WTC11 (cell line): ENCODE data around the gene PARP3. TPM values are rescaled to one million over a fixed set of nuclear protein-coding genes. Genes with fewer than 3 reads are reported as not detected.

Source experiments
- ATAC-seq: fragments of 200-7000 bp; cut with Tn5 transposase; 2 replicates; pipeline ENCODE4 v1.10.0; 2021; ENCODE audit warnings: mild to moderate bottlenecking, moderate library complexity
- CTCF ChIA-PET: fragments of 300-600 bp; sonication (Branson Sonifier 250); formaldehyde crosslinking; loops from one replicate; lab custom pipeline; 2021; ENCODE audit warnings: antibody characterized with exemption; lab: Charles Lee
- POLR2A ChIA-PET: fragments of 350-600 bp; sonication (Branson Sonifier 250); formaldehyde crosslinking; loops from one replicate; lab custom pipeline; 2021; ENCODE audit warnings: antibody characterized with exemption; lab: Charles Lee
- DNase-seq: peaks from one replicate; pipeline ENCODE4 v3.0.0; 2021; ENCODE audit warnings: low spot score
- H3K27ac Mint-ChIP-seq: 2 replicates; pipeline ENCODE4 v1.8.0; 2021; ENCODE audit warnings: mixed read lengths
- H3K27me3 Mint-ChIP-seq: 2 replicates; pipeline ENCODE4 v1.8.0; 2021; ENCODE audit warnings: low read depth, mild to moderate bottlenecking, moderate library complexity, mixed read lengths
- H3K36me3 Mint-ChIP-seq: 2 replicates; pipeline ENCODE4 v1.8.0; 2021; ENCODE audit warnings: mixed read lengths
- H3K4me1 Mint-ChIP-seq: 2 replicates; pipeline ENCODE4 v1.8.0; 2022; ENCODE audit warnings: mixed read lengths
- H3K4me3 Mint-ChIP-seq: 2 replicates; pipeline ENCODE4 v1.8.0; 2021; ENCODE audit warnings: mild to moderate bottlenecking, moderate library complexity, mixed read lengths
- H3K9me3 Mint-ChIP-seq: 2 replicates; pipeline ENCODE4 v1.8.0; 2021; ENCODE audit warnings: mixed read lengths
- EMX1 ChIP-seq: fragments of 250-450 bp; sonication (Bioruptor Pico); IDR thresholded peaks from 2 replicates; pipeline ENCODE4 v1.8.0; 2021; ENCODE audit warnings: mild to moderate bottlenecking
- ESRRA ChIP-seq: sonication (generic); formaldehyde crosslinking; IDR thresholded peaks from 2 replicates; pipeline ENCODE4 v1.8.1; 2022; ENCODE audit warnings: mild to moderate bottlenecking, missing genetic modification reagents, borderline replicate concordance
- FOXK1 ChIP-seq: sonication (generic); formaldehyde crosslinking; IDR thresholded peaks from 2 replicates; pipeline ENCODE4 v1.8.0; 2022; ENCODE audit warnings: mild to moderate bottlenecking, moderate library complexity, missing genetic modification reagents
- JUN ChIP-seq: sonication (generic); formaldehyde crosslinking; IDR thresholded peaks from 2 replicates; pipeline ENCODE4 v1.8.0; 2023; ENCODE audit warnings: mild to moderate bottlenecking, missing genetic modification reagents
- NR1H2 ChIP-seq: sonication (generic); formaldehyde crosslinking; IDR thresholded peaks from 2 replicates; pipeline ENCODE4 v1.9.0; 2021; ENCODE audit warnings: mild to moderate bottlenecking, moderate library complexity, missing genetic modification reagents
- NR2C2 ChIP-seq: sonication (generic); formaldehyde crosslinking; IDR thresholded peaks from 2 replicates; pipeline ENCODE4 v1.8.0; 2022; ENCODE audit warnings: mild to moderate bottlenecking, missing genetic modification reagents
- NR3C1 ChIP-seq: sonication (generic); formaldehyde crosslinking; conservative IDR thresholded peaks from 2 replicates; pipeline ENCODE4 v1.8.1; 2023; ENCODE audit warnings: low read depth, mild to moderate bottlenecking, missing genetic modification reagents
- RELA ChIP-seq: sonication (generic); formaldehyde crosslinking; IDR thresholded peaks from 2 replicates; pipeline ENCODE4 v1.8.1; 2022; ENCODE audit warnings: missing genetic modification reagents, mild to moderate bottlenecking, borderline replicate concordance
- TEAD4 ChIP-seq: sonication (generic); formaldehyde crosslinking; IDR thresholded peaks from 2 replicates; pipeline ENCODE4 v1.8.0; 2022; ENCODE audit warnings: mild to moderate bottlenecking, missing genetic modification reagents
- ZNF121 ChIP-seq: sonication (generic); formaldehyde crosslinking; IDR thresholded peaks from 2 replicates; pipeline ENCODE4 v1.8.0; 2023; ENCODE audit warnings: missing genetic modification reagents
- ZNF396 ChIP-seq: fragments of 250-450 bp; sonication (Bioruptor Pico); IDR thresholded peaks from 2 replicates; pipeline ENCODE4 v1.8.0; 2021; ENCODE audit warnings: mild to moderate bottlenecking, moderate library complexity, borderline replicate concordance
- total RNA-seq: library from RNA; stranded (reverse); gene quantifications from 3 replicates; pipeline ENCODE4 v1.2.3, GENCODE V29; 2021
- TF ChIP-seq, protein P1 (sequence below): sonication (generic); formaldehyde crosslinking; IDR thresholded peaks from 2 replicates; pipeline ENCODE4 v1.8.1; 2022; ENCODE audit warnings: low read depth, mild to moderate bottlenecking, moderate library complexity, missing genetic modification reagents, borderline replicate concordance
- TF ChIP-seq, protein P2 (sequence below): fragments of 200-600 bp; IDR thresholded peaks from 2 replicates; pipeline ENCODE4 v1.8.0; 2022; ENCODE audit warnings: antibody characterized with exemption
- TF ChIP-seq, protein P3 (sequence below): sonication (generic); formaldehyde crosslinking; IDR thresholded peaks from 2 replicates; pipeline ENCODE4 v1.8.1; 2022; ENCODE audit warnings: missing genetic modification reagents, borderline replicate concordance
- TF ChIP-seq, protein P4 (sequence below): sonication (generic); formaldehyde crosslinking; IDR thresholded peaks from 2 replicates; pipeline ENCODE4 v1.8.0; 2022; ENCODE audit warnings: mild to moderate bottlenecking, missing genetic modification reagents
- TF ChIP-seq, protein P5 (sequence below): sonication (generic); formaldehyde crosslinking; IDR thresholded peaks from 2 replicates; pipeline ENCODE4 v1.8.0; 2022; ENCODE audit warnings: missing genetic modification reagents
- TF ChIP-seq, protein P6 (sequence below): sonication (generic); formaldehyde crosslinking; IDR thresholded peaks from 2 replicates; pipeline ENCODE4 v1.8.1; 2023; ENCODE audit warnings: mild to moderate bottlenecking, moderate library complexity, missing genetic modification reagents
- TF ChIP-seq, protein P7 (sequence below): sonication (generic); formaldehyde crosslinking; conservative IDR thresholded peaks from 2 replicates; pipeline ENCODE4 v1.8.1; 2023; ENCODE audit warnings: mild to moderate bottlenecking, low read depth, missing genetic modification reagents, moderate library complexity
- TF ChIP-seq, protein P8 (sequence below): fragments of 250-450 bp; sonication (Bioruptor Pico); IDR thresholded peaks from 2 replicates; pipeline ENCODE4 v2.1.2; 2022; ENCODE audit warnings: mild to moderate bottlenecking, moderate library complexity

The PARP3 gene
- total RNA-seq, 1 experiment from 2014 or later, result 2.9 TPM

DNA sequence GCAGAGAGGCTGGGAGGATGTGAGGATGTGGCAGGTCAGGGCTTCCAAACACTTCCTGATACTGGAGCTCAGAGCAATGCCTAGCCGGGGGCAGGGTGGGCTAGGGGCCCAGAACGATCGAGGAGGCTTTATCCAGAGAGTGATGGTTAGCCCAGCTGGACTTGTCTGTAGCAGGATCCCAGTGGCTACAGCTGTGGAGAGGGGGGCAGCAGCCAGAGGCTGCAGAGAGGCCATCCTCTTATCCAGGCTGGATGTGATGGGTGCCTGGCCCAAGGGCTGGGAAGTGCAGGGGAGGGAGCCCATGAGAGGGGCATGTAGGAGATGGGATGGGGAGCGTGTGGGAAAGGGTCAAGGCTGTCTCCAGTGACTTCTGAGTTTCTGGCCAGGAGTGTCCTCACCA, 4.6 kb downstream of the PARP3 start:
- no peaks in the 10 kb centered on the region for H3K9me3 Mint-ChIP-seq
- DNase-seq (no peak), ATAC-seq (no peak)
- no peak overlapping the region for H3K4me3 Mint-ChIP-seq
- peaks cover 5% of the 10 kb centered on the region; the same call in 1 of the 2 replicates for H3K4me1 Mint-ChIP-seq
- TF ChIP-seq, protein P1, sequence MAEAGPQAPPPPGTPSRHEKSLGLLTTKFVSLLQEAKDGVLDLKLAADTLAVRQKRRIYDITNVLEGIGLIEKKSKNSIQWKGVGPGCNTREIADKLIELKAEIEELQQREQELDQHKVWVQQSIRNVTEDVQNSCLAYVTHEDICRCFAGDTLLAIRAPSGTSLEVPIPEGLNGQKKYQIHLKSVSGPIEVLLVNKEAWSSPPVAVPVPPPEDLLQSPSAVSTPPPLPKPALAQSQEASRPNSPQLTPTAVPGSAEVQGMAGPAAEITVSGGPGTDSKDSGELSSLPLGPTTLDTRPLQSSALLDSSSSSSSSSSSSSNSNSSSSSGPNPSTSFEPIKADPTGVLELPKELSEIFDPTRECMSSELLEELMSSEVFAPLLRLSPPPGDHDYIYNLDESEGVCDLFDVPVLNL, result no peak
- no peak for TF ChIP-seq ZNF396
- TF ChIP-seq FOXK1 (CRISPR knock-in tag), result no peak
- no peak for TF ChIP-seq JUN (CRISPR knock-in tag)
- TF ChIP-seq, protein P2, sequence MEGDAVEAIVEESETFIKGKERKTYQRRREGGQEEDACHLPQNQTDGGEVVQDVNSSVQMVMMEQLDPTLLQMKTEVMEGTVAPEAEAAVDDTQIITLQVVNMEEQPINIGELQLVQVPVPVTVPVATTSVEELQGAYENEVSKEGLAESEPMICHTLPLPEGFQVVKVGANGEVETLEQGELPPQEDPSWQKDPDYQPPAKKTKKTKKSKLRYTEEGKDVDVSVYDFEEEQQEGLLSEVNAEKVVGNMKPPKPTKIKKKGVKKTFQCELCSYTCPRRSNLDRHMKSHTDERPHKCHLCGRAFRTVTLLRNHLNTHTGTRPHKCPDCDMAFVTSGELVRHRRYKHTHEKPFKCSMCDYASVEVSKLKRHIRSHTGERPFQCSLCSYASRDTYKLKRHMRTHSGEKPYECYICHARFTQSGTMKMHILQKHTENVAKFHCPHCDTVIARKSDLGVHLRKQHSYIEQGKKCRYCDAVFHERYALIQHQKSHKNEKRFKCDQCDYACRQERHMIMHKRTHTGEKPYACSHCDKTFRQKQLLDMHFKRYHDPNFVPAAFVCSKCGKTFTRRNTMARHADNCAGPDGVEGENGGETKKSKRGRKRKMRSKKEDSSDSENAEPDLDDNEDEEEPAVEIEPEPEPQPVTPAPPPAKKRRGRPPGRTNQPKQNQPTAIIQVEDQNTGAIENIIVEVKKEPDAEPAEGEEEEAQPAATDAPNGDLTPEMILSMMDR, result no peak
- TF ChIP-seq, protein P3, sequence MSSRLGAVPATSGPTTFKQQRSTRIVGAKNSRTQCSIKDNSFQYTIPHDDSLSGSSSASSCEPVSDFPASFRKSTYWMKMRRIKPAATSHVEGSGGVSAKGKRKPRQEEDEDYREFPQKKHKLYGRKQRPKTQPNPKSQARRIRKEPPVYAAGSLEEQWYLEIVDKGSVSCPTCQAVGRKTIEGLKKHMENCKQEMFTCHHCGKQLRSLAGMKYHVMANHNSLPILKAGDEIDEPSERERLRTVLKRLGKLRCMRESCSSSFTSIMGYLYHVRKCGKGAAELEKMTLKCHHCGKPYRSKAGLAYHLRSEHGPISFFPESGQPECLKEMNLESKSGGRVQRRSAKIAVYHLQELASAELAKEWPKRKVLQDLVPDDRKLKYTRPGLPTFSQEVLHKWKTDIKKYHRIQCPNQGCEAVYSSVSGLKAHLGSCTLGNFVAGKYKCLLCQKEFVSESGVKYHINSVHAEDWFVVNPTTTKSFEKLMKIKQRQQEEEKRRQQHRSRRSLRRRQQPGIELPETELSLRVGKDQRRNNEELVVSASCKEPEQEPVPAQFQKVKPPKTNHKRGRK (CRISPR knock-in tag), result no peak
- TF ChIP-seq, protein P4, sequence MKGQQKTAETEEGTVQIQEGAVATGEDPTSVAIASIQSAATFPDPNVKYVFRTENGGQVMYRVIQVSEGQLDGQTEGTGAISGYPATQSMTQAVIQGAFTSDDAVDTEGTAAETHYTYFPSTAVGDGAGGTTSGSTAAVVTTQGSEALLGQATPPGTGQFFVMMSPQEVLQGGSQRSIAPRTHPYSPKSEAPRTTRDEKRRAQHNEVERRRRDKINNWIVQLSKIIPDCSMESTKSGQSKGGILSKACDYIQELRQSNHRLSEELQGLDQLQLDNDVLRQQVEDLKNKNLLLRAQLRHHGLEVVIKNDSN (CRISPR knock-in tag), result no peak
- TF ChIP-seq EMX1 (CRISPR knock-in tag), result no peak
- TF ChIP-seq TEAD4 (CRISPR knock-in tag), result no peak
- TF ChIP-seq, protein P5, sequence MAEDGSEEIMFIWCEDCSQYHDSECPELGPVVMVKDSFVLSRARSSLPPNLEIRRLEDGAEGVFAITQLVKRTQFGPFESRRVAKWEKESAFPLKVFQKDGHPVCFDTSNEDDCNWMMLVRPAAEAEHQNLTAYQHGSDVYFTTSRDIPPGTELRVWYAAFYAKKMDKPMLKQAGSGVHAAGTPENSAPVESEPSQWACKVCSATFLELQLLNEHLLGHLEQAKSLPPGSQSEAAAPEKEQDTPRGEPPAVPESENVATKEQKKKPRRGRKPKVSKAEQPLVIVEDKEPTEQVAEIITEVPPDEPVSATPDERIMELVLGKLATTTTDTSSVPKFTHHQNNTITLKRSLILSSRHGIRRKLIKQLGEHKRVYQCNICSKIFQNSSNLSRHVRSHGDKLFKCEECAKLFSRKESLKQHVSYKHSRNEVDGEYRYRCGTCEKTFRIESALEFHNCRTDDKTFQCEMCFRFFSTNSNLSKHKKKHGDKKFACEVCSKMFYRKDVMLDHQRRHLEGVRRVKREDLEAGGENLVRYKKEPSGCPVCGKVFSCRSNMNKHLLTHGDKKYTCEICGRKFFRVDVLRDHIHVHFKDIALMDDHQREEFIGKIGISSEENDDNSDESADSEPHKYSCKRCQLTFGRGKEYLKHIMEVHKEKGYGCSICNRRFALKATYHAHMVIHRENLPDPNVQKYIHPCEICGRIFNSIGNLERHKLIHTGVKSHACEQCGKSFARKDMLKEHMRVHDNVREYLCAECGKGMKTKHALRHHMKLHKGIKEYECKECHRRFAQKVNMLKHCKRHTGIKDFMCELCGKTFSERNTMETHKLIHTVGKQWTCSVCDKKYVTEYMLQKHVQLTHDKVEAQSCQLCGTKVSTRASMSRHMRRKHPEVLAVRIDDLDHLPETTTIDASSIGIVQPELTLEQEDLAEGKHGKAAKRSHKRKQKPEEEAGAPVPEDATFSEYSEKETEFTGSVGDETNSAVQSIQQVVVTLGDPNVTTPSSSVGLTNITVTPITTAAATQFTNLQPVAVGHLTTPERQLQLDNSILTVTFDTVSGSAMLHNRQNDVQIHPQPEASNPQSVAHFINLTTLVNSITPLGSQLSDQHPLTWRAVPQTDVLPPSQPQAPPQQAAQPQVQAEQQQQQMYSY (CRISPR knock-in tag), result no peak
- no peak for TF ChIP-seq ZNF121 (CRISPR knock-in tag)
- TF ChIP-seq NR2C2, result no peak
- no peak overlapping the region for H3K27ac Mint-ChIP-seq
- H3K27me3 Mint-ChIP-seq, result peaks cover 28% of the 10 kb centered on the region
- POLR2A ChIA-PET, result no interaction called here
- CTCF ChIA-PET, result interaction anchor here (1.2 kb wide), 1 partner anchor 127 kb away, joined by 4 read pairs; no protein-coding TSS in a partner anchor
- no peaks in the 10 kb centered on the region for H3K36me3 Mint-ChIP-seq

DNA sequence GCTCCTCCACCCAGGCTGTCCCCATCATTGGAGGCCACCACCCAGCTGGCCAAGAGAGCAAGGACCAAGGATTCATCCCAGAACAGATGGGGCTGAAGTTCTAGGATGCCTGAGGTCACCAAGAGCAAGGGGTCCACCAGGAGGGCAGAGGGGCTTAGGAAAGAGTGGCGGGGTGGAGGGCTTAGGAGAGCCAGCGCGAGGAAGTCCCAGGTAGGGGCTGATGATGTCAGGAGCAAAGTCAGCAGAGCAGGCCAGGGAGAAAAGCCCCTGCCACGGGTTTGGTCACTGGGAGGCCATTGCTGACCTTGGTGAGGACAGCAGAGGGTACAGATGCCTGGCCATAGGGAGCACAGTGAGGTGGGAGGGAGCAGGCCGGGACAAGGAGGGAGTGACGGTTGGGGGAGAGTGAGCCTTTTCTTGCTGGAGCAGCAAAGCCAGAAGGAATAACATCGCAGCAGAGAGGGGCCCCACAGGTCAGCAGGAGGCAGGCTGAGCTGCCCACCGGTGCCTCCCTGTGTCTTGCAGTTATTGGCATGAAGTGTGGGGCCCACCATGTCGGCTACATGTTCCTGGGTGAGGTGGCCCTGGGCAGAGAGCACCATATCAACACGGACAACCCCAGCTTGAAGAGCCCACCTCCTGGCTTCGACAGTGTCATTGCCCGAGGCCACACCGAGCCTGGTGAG, 5.2 kb downstream of the PARP3 start:
- peaks cover 3% of the 10 kb centered on the region; the same call in 1 of the 2 replicates for H3K4me1 Mint-ChIP-seq
- H3K36me3 Mint-ChIP-seq, result no peaks in the 10 kb centered on the region
- H3K9me3 Mint-ChIP-seq, result no peaks in the 10 kb centered on the region
- H3K27me3 Mint-ChIP-seq, result peaks cover 33% of the 10 kb centered on the region
- H3K4me3 Mint-ChIP-seq, result no peak overlapping the region
- DNase-seq, result no peak
- ATAC-seq, result no peak
- ChIA-PET POLR2A (no interaction called here), CTCF (interaction anchor here (1.2 kb wide), 1 partner anchor 127 kb away, joined by 4 read pairs; no protein-coding TSS in a partner anchor)
- H3K27ac Mint-ChIP-seq, result no peak overlapping the region
- TF ChIP-seq NR1H2 (CRISPR knock-in tag), result no peak
- TF ChIP-seq ESRRA (CRISPR knock-in tag), result no peak
- no peak for TF ChIP-seq TEAD4 (CRISPR knock-in tag)
- TF ChIP-seq NR3C1 (CRISPR knock-in tag), result no peak
- TF ChIP-seq, protein P6, sequence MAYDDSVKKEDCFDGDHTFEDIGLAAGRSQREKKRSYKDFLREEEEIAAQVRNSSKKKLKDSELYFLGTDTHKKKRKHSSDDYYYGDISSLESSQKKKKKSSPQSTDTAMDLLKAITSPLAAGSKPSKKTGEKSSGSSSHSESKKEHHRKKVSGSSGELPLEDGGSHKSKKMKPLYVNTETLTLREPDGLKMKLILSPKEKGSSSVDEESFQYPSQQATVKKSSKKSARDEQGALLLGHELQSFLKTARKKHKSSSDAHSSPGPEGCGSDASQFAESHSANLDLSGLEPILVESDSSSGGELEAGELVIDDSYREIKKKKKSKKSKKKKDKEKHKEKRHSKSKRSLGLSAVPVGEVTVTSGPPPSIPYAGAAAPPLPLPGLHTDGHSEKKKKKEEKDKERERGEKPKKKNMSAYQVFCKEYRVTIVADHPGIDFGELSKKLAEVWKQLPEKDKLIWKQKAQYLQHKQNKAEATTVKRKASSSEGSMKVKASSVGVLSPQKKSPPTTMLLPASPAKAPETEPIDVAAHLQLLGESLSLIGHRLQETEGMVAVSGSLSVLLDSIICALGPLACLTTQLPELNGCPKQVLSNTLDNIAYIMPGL, result no peak
- TF ChIP-seq, protein P7, sequence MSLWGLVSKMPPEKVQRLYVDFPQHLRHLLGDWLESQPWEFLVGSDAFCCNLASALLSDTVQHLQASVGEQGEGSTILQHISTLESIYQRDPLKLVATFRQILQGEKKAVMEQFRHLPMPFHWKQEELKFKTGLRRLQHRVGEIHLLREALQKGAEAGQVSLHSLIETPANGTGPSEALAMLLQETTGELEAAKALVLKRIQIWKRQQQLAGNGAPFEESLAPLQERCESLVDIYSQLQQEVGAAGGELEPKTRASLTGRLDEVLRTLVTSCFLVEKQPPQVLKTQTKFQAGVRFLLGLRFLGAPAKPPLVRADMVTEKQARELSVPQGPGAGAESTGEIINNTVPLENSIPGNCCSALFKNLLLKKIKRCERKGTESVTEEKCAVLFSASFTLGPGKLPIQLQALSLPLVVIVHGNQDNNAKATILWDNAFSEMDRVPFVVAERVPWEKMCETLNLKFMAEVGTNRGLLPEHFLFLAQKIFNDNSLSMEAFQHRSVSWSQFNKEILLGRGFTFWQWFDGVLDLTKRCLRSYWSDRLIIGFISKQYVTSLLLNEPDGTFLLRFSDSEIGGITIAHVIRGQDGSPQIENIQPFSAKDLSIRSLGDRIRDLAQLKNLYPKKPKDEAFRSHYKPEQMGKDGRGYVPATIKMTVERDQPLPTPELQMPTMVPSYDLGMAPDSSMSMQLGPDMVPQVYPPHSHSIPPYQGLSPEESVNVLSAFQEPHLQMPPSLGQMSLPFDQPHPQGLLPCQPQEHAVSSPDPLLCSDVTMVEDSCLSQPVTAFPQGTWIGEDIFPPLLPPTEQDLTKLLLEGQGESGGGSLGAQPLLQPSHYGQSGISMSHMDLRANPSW (CRISPR knock-in tag), result no peak
- TF ChIP-seq, protein P8, sequence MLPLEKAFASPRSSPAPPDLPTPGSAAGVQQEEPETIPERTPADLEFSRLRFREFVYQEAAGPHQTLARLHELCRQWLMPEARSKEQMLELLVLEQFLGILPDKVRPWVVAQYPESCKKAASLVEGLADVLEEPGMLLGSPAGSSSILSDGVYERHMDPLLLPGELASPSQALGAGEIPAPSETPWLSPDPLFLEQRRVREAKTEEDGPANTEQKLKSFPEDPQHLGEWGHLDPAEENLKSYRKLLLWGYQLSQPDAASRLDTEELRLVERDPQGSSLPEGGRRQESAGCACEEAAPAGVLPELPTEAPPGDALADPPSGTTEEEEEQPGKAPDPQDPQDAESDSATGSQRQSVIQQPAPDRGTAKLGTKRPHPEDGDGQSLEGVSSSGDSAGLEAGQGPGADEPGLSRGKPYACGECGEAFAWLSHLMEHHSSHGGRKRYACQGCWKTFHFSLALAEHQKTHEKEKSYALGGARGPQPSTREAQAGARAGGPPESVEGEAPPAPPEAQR (CRISPR knock-in tag), result no peak
- no peak for TF ChIP-seq RELA (CRISPR knock-in tag)
